Measurements from ENCODE around the gene MZF1. TPM values are rescaled to one million over a fixed set of nuclear protein-coding genes. Genes with fewer than 3 reads are reported as not detected.
"Not testable (repeated sequence)": the region's sequence is repeated elsewhere in the genome, so short reads cannot be mapped to it uniquely, and the experiment has no call there.

The MZF1 gene
- total and polyA plus RNA-seq, 11 donors = 6.2 to 12.5 (median 9.1) TPM

- intact Hi-C loops (cut with DNase I) = loop anchor here in 4 of 10 donors (1.0 to 2.0 kb wide), 4 partner anchors 11 to 29 kb away; partner anchors contain the start of genes ZBTB45 (in 3 of the 4), CHMP2A (in 2 of the 4) and MZF1 (in 2 of the 4)
- WGBS, 4 donors = 0 to 1% (median 0%) methylated on average over 65 to 73 of the region's 73 CpGs
- DNase-seq (peak; percentile 98 to 100 (median 98)), ATAC-seq (peak; percentile 97 to 98 (median 97))
- Histone ChIP-seq H3K27ac (peak within 1 kb of the TSS; percentile 87 to 98 (median 96)), H3K9me3 (no peaks in the 10 kb centered on the region), H3K4me3 (peak within 1 kb of the TSS; percentile 78 to 100 (median 92)), H3K27me3 (no peaks in the 10 kb centered on the region), H3K36me3 (peaks cover 0 to 34% (median 24%) of the 10 kb centered on the region in 9 donors), H3K4me1 (peaks cover 12 to 36% (median 25%) of the 10 kb centered on the region in 12 donors)
- no peak for TF ChIP-seq CTCF (IDR thresholded peaks at IDR 0.05)
- TF ChIP-seq POLR2A (IDR thresholded peaks at IDR 0.05) = peak; percentile 55 to 96
These were observed 29.1 kb downstream of the MZF1 start, which contains the start of gene TRIM28 for GRCh38 chr19:58543826-58544590. TSS of gene TRIM28 (plus strand) at chr19:58544064. CDS start at chr19:58544758, 694 bp downstream.

GRCh38 chr19:58542641-58543372, 30.3 kb downstream of the MZF1 start:
- H3K4me1 ChIP-seq = peaks cover 12 to 46% (median 33%) of the 10 kb centered on the region in 12 donors
- not testable (repeated sequence) for H3K9me3 ChIP-seq, ATAC-seq, DNase-seq
- intact Hi-C loops (cut with DNase I) = loop anchor here in 1 of 10 donors (2.0 kb wide), 1 partner anchor 24 kb away; the partner anchor contains the start of gene ZBTB45
- H3K27me3 ChIP-seq = peaks cover 0 to 11% (median 10%) of the 10 kb centered on the region in 9 donors
- H3K27ac ChIP-seq = peak overlapping the region; percentile 87 to 98 (median 96)
- peak overlapping the region in 10 of 12 donors; percentile 78 to 100 (median 92) for H3K4me3 ChIP-seq
- peaks cover 0 to 22% (median 12%) of the 10 kb centered on the region in 9 donors for H3K36me3 ChIP-seq
- 76 to 83% (median 79%) methylated on average over 18 of the region's 18 CpGs for WGBS, 4 donors

GRCh38 chr19:58539169-58539559, 34.0 kb downstream of the MZF1 start:
- not testable (repeated sequence) for DNase-seq, H3K36me3 ChIP-seq, H3K27ac ChIP-seq, H3K9me3 ChIP-seq, H3K4me3 ChIP-seq, ATAC-seq
- intact Hi-C loops (cut with DNase I) = loop anchor here in 1 of 10 donors (2.0 kb wide), 1 partner anchor 18 kb away; no protein-coding TSS in a partner anchor
- H3K27me3 ChIP-seq = peaks cover 0 to 17% (median 11%) of the 10 kb centered on the region in 9 donors
- peaks cover 0 to 20% (median 11%) of the 10 kb centered on the region in 12 donors for H3K4me1 ChIP-seq

GRCh38 chr19:58538257-58539168, 34.6 kb downstream of the MZF1 start:
- H3K36me3 ChIP-seq = no peaks in the 10 kb centered on the region
- H3K9me3 ChIP-seq = no peaks in the 10 kb centered on the region
- intact Hi-C loops (cut with DNase I) = loop anchor here in 1 of 10 donors (2.0 kb wide), 1 partner anchor 18 kb away; no protein-coding TSS in a partner anchor
- peak overlapping the region in 7 of 12 donors; percentile 18 to 54 (median 34) for H3K27ac ChIP-seq
- peaks cover 0 to 17% (median 11%) of the 10 kb centered on the region in 12 donors for H3K4me1 ChIP-seq
- TF ChIP-seq POLR2A (IDR thresholded peaks at IDR 0.05) (no peak), CTCF (IDR thresholded peaks at IDR 0.05) (no peak)
- peaks cover 0 to 17% (median 11%) of the 10 kb centered on the region in 9 donors for H3K27me3 ChIP-seq
- 2 to 8% (median 3%) methylated on average over 24 to 55 of the region's 55 CpGs for WGBS, 4 donors
- ATAC-seq (peak in 3 of 4 donors; percentile 71 to 97 (median 88)), DNase-seq (peak in 1 of 5 donors; percentile 63)
- H3K4me3 ChIP-seq = peak overlapping the region in 11 of 12 donors; percentile 13 to 54 (median 35)
